Activated CD8-positive, alpha-beta memory T cell treated with anti-CD3 and anti-CD28 coated beads for 48 hours (primary cell): ENCODE measurements around the gene RNF13.
"Not testable (repeated sequence)": the region's sequence is repeated elsewhere in the genome, so short reads cannot be mapped to it uniquely, and the experiment has no call there.

Experiments
- DNase-seq, 3 experiments: peaks; one replicate each; pipeline ENCODE4 v3.0.0-alpha.2; 2020; ENCODE audit warnings: low read depth in 2 of 3, low spot score in 2 of 3

The RNF13 gene

DNA sequence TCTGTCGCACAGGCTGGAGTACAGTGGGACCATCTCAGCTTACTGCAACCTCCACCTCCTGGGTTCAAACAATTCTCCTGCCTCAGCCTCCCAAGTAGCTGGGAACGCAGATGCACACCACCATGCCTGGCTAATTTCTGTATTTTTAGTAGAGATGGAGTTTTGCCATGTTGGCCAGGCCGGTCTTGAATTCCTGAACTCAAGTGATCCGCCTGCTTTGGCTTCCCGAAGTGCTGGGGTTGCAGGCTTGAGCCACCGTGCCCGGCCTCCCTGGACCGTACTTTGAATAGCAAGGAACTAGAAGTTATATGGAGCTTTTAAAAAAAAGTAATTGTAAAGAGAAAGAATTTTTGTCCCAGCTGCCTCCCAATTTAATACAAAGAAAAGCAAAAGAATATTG is 12.3 kb upstream of the RNF13 start:
- DNase-seq, result no peak

DNA sequence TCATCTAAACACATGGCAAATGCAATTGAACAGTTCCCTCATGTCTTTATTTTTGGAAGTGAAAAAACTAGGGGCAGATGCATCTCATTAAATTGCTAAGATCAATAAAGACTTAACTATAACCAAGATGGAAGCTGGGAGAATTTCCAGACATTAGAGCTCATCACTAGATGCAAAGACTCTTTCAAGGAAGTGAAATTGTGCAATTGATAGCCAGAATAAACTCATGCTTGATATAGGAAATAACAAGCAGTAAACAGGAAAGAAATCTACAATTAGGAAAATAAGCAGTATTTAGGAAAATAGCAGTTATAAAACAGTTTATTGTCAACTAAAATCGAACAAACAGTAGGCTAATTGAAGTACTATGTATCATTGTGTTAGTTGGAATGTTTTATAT is 11.8 kb upstream of the RNF13 start:
- DNase-seq, result no peak

DNA sequence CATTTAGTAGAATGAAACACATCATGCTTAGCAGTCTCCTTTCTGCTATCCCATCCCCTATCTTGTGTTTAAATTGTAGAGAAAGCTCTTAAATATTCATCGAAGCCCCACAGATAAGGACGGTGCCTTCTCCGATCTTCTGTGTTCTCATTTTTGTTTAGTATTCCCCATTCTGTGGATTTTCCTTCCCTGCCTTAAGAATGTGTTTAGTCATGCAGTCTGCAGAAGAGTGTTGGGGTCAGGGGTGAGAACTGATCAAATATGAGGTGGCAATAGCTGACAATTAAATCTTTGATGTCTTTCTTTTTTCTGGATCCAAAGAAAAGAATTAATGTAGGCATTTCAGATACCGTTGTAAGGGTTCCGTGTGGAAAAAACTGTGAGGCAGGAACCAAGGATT is 11.4 kb upstream of the RNF13 start:
- no peak for DNase-seq

DNA sequence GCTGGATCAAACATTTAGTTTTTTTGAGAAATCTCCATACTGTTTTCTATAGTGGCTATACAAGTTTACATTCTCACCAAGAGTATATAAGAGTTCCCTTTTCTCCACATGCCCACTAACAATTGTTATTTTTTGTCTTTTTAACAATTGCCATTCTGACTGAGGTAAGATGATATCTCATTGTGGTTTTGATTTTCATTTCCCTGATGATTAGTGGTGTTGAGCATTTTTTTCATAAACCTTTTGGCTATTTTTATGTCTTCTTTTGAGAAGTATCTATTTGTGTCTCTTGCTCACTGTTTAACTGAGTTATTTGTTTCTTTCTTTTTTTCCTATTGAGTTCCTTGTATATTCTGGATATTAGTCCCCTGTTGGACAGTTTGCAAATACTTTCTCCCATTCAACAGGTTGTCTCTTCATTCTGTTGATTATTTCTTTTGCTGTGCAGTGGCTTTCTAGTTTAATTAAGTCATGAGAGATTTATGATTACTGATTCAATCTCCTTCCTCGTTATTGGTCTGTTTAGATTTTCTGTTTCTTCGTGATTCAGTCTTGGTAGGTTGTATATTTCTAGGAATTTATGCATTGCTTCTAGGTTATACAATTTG is 6.7 kb upstream of the RNF13 start:
- DNase-seq, result no peak

DNA sequence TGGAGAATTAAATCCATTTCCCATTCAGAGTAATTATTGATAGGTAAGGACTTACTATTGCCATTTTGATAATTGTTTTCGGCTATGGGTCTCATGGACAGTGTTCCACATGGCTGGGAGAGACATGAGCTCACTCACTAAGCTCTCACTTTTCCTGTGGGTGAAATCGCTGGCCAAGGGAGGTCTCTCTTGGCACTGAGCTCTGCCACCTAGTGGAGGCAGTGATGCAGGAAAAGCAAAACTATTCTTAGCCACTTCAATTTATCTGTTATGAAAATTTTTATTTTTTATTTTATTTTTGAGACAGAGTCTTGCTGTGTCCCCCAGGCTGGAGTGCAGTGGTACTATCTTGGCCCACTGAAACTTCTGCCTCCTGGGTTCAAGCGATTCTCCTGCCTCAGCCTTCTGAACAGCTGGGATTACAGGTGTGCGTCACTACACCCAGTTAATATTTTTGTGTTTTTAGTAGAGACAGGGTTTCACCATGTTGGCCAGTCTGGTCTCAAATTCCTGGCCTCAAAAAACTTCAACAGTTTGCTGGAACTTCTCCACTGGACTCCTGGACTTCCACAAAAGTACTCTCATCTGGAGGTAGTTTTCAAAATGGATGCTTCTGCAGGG is 4.7 kb upstream of the RNF13 start:
- peak in 1 of 3 experiments; percentile 10 for DNase-seq

DNA sequence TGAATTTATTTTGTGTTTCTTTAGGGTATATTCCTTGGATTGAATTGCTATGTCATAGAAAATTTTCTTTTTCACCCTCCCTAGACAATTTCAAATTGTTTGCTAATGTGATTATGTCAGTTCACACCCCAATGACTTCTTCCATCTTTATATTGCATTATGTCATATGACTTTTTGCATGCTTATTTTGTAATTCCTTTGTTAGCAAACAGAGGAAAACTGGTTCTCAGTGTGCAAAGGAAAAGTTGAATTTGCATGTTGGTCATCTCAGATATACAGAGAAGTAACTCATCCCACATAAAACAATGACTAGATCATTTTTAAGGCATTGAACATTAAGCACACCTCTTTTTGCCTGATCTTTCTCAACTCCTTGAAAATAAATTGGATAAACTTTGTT is 3.3 kb upstream of the RNF13 start:
- DNase-seq, result no peak

DNA sequence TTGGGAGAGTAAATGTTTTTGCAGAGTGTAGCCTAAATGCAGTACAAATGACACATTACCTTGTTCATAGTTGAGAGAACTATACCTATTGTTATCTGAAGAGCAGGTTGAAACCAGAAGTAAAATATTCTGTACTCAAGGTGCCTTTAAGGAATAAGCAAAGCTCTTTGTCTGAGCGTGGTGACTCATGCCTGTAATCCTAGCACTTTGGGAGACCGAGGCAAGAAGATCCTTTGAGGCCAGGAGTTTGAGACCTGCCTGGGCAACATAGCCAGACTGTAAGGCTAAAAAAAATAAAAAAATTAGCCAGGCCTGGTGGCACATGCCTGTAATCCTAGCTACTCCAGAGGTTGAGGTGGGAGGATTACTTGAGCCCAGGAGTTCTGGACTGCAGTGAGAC is 2.2 kb upstream of the RNF13 start:
- no peak for DNase-seq

DNA sequence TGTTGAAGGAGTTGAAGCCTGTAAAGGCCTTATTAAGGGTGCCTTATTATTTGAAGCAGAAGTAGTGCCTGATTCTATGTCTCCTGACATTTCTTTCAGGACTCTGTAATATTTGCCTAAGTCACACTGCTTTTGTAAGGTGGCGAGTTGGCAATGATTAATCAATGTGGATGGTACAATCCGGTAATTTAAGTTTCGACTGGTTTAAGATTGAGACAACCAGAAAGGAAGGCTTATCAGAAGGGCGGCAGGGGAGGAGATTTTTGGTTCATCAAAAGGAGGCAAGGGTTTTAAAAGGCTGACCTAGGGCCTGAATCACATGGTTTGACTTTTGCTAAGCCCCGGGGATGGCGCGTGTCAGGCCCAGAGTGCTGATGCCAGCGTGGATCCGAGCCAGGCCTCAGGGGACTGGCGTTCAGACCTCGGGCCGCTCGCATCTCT is 830 bp upstream of the RNF13 start:
- no peak for DNase-seq

DNA sequence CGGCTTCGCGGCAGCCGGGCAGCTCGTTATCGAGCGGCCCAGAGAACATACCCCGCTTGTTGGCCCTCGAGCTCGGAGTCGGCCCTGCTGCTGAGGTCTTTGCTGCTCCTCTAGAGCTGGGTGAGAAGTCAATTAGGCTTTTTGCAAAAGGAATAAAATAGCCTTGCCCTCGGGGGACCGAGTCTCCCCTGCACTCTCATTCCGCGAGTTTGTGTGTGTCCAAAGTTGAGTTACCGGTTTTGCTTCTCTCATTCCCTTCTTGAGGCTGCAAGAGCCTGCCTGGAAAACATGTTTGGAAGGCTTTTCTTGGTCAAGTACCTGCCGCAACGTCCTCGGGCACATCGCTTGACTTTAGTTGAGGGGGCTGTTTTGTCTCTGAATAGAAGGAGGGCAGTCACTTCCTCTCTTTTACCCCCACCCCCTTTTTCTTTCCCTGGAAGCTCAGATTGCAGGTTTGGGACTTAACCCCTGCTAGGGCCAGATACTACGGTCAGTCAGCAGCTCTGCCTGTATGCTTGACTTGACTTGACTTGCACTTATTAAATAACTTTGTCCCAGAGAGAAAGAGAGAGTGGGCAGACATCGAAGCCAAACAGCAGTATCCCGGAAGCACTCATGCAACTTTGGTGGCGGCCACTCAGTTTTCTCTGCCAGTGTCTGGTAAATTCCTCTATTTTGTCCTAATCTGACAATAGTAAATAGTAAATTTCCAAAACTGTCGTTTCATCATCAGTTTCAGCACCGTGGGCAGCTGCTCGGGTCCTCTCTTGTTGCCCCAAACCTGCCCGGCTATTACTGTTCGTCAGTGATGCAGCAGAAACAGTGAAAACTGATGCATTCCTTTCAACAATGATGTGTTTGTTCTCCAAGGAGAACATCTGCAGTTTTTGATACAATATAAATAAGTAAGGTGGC is 609 bp downstream of the RNF13 start:
- DNase-seq, result peak in 1 of 3 experiments; percentile 7

DNA sequence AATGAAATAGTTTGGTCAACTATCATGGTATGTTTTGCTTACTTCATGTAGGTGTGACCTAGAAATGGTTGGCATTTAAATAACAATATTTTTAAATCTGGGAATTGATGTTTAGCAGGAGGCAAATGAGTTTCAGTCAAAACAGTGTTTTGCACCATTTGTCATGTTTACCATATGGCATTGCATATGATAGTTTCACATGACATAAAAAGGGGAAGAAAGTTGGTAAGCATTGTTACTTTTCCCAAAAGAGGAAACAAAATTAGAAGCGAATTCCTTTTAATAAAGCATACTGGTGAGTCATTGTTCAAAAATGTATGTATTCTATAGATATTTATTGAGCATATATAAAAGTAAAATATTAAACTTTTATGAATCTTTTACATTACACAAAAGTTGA is 2.3 kb downstream of the RNF13 start:
- DNase-seq, result no peak

DNA sequence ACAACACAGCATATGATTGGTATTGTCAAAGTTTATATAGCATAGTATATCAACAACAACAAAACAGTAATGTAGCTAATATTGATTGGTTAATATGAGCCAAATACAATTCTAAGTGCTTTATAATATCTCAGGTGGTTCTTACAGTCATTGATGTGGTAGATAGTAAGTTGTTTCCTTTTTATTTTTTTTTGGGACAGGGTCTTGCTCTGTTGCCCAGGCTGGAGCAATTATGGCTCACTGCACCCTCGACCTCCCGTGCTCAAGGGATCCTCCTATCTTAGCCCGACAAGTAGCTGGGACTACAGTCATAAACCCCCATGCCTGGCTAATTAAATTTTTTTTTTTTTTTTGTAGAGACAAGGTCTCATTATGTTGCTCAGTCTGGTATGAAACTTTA is 2.7 kb downstream of the RNF13 start:
- no peak for DNase-seq

DNA sequence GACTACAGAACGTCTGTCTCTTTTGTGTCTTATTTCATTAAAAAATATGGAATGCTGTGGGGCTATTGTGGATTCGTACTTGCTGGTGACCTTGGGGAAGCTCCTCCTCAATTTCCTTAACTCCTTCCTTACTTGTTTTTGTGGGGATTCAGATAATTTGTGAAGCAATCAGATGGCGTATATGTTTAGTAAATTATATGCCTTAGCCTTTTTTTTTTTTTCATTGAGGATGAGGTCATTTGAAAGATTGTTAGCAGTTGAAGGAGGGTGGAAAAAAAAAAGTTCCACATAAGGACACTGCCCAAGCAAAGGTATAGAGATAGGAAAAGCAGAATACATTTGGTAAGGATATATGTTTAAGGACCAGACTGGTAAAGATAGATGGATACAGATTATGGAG is 3.3 kb downstream of the RNF13 start:
- DNase-seq, result no peak

DNA sequence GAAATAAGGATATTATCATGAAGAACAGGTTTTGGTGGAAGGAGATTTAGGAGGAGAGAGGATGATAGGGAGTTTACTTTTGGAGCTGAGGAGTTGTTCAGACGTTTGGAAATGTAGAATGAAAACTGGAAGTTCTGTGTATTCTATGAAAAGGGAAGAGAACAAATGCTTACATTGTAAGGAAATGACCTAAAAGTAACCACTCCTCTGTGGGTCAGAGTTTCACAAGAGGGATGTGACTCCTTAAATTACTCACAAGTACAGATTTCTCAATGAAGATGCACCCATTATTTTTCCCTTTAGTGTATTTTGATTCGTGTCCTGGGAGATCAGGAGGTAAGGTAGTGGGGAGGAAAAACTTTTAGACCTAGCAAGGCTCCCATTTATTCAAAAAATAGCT is 4.0 kb downstream of the RNF13 start:
- no peak for DNase-seq

DNA sequence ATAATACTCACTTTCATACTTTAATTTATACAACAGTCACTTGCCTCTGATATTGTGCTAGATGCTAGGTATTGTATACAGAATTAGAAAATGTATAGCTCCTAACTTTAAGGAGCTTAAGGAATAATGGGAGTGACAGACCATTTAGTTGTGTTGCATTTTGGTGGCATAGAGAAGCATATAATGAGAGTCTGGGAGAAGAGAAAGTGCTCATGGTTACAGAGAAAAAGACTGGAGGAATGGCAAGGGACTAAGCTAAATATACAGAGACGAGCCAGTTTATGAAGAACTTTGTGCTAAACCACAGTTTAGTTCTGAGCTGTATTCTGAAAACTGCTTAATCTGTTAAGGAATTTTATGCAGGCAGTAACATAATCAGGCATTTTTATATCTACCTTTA is 6.4 kb downstream of the RNF13 start:
- no peak for DNase-seq

DNA sequence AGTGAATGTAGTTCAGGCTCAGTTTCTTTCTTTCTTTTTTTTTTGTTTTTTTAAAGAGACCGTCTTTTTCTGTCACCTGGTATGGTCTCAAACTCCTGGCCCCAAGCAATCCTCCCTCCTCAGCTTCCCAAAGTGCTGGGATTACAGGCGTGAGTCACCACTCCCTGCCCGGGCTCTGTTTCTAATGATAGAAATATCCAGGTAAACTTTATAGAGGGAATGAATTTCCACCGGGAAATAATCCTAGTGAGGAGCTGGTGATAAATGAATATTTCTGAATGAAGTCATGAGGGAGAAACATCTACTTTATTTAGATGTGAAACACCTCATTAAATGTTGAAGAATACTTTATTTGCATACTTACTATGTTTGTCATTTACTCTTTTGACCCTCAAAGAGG is 7.2 kb downstream of the RNF13 start:
- no peak for DNase-seq

DNA sequence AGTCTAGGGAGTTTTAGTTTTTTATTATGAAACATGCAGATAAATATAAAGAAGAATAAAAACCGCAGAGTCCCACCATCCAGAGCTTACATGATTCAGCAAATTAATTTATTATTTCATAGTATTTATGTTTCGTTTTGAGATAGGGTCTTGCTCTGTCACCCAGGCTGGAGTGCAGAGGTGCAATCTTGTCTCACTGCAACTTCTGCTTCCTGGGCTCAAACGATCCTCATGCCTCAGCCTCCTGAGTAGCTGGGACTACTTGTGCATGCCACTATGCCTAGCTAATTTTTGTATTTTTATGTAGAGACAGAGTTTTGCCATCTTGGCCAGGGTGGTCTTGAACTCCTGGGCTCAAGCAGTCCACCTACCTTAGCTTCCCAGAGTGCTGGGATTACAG is 13.6 kb downstream of the RNF13 start:
- DNase-seq, result no peak

DNA sequence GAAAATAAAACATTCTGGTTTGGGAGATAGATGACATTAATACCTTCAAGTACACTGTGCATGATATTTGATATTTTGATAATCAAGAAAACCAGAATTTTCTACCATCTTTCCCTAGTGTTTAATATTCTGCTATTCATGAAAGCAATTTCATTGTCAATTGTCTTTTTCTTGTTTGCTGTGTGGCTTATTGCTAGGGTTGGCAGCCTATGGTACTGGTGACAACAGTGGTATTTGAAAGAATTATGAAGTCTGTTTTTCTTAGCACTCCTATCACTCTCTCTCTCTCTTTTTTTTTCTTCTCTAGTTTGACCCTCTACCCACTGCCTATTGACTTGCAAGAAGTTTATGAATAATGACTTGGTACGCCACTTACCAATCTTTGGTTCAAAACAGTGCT is 15.4 kb downstream of the RNF13 start:
- DNase-seq, result no peak

DNA sequence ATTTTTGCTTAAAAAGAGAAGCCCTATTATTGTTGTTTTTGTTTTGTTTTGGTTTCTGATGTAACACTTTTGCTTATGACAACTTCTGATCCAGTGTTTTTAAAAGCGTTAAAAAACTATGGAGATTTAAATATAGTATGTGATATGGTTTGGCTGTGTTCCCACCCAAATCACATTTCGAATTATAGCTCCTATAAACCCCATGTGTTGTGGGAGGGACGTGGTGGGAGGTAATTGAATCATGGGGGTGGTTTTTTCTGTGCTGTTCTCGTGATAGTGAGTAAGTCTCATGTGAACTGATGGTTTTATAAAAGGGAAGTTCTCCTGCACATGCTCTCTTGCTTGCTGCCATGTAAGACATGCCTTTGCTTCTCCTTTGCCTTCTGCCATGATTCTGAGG is 16.6 kb downstream of the RNF13 start:
- DNase-seq, result not testable (repeated sequence)

DNA sequence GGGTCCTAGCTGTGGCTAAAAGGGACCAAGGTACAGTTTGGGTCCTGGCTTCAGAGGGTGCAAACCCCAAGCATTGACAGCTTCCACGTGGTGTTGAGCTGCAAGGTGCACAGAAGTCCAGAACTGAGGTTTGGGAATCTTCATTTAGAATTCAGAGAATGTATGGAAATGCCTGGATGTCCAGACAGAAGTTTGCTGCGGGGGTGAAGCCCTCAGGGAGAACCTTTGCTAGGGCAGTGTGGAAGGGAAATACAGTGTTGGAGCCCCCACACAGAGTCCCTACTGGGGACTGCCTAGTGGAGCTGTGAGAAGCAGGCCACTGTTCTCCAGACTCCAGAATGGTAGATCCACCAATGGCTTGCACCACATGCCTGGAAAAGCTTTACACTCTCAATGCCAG is 17.9 kb downstream of the RNF13 start:
- DNase-seq, result no peak

DNA sequence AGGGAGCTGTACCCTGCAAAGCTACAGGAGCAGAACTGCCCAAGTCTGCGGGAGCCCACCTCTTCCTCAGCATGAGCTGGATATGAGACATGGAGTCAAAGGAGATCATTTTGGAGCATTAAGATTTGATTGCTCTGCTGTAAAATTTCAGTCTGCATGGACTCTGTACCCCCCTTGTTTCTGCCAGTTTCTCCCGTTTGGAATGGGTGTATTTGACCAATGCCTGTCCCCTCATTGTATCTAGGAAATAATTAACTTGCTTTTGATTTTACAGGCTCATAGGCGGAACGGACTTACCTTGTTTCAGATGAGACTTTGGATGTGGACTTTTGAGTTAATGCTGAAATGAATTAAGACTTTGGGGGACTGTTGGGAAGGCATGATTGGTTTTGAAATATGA is 18.3 kb downstream of the RNF13 start:
- DNase-seq, result no peak

DNA sequence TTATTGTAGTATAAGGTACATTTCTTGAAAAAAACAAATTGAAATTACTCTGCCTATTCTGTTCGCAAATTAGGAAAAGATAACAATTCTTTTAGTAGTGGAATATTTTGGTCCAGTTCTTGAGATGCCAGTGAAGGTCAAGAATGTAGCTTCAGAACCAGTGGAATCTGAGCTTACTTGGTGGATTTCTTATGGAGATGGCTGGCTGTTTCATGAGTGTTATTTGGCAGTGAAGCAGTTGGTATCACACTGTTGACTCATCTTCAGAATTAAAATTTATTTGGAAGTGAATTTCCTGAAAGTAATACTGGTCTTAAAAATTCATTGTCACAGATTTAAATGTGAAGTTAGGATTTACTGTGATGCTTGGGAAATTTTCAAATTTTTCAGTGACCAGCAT is 19.1 kb downstream of the RNF13 start:
- no peak for DNase-seq

DNA sequence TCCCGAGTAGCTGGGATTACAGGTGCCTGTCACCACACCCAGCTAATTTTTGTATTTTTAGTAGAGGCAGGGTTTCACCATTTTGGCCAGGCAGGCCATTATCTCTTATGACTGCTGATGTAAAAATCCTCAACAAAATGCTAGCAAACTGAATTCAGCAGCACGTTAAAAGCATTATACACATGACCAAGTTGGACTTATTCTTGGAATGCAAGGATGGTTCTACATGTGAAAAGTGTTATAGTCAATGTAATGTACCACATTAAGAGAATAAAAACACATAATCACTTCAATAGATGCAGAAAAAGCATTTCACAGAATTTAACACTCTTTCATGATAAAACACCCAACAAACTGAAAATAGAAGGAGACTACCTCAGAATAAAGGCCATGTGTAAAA is 20.2 kb downstream of the RNF13 start:
- no peak for DNase-seq
